Stimulated activated CD4-positive, alpha-beta T cell treated with anti-CD3 and anti-CD28 coated beads, TNF-alpha, amount 100 ng/mL, for 48 hours (primary cell): ENCODE measurements around the gene AP2A2.

Experiments
- DNase-seq, 3 donors: peaks; one replicate each; pipeline ENCODE4 v3.0.0-alpha.2; 2020; ENCODE audit warnings: low read depth in 3 of 3

AP2A2 gene

GRCh38 chr11:996681-997080 lies 71.0 kb downstream of the AP2A2 start:
- no peak for DNase-seq

- DNase-seq: no peak
Measured at GRCh38 chr11:997907-998306, 72.2 kb downstream of the AP2A2 start.

- DNase-seq: no peak
Measured at GRCh38 chr11:999009-999408, 73.3 kb downstream of the AP2A2 start.

- no peak for DNase-seq
Measured at GRCh38 chr11:1000357-1001278, 74.9 kb downstream of the AP2A2 start.

- DNase-seq: no peak
Measured at GRCh38 chr11:1001617-1002405, 76.1 kb downstream of the AP2A2 start.

- DNase-seq: no peak
Measured at GRCh38 chr11:1002406-1002984, 76.8 kb downstream of the AP2A2 start.

- DNase-seq: no peak
Measured at GRCh38 chr11:1003159-1003558, 77.5 kb downstream of the AP2A2 start.

- no peak for DNase-seq
Measured at GRCh38 chr11:1005928-1006327, 80.3 kb downstream of the AP2A2 start.

- no peak for DNase-seq
Measured at GRCh38 chr11:1006762-1007161, 81.1 kb downstream of the AP2A2 start.

- DNase-seq: no peak
Measured at GRCh38 chr11:1007279-1007678, 81.6 kb downstream of the AP2A2 start.

- DNase-seq: no peak
Measured at GRCh38 chr11:1008001-1008802, 82.5 kb downstream of the AP2A2 start.

- no peak for DNase-seq
Measured at GRCh38 chr11:1008803-1009145, 83.1 kb downstream of the AP2A2 start.

- no peak for DNase-seq
Measured at GRCh38 chr11:1009371-1009770, 83.7 kb downstream of the AP2A2 start.

GRCh38 chr11:1009991-1010390 lies 84.3 kb downstream of the AP2A2 start:
- DNase-seq: no peak

GRCh38 chr11:1010551-1011319 lies 85.1 kb downstream of the AP2A2 start:
- no peak for DNase-seq

- no peak for DNase-seq
Measured at GRCh38 chr11:1011320-1011698, 85.6 kb downstream of the AP2A2 start.

- no peak for DNase-seq
Measured at GRCh38 chr11:1012291-1012690, 86.6 kb downstream of the AP2A2 start.

GRCh38 chr11:1012740-1013630 lies 87.3 kb downstream of the AP2A2 start:
- no peak for DNase-seq

GRCh38 chr11:1013631-1013935 lies 87.9 kb downstream of the AP2A2 start:
- DNase-seq: no peak

GRCh38 chr11:1014276-1014675 lies 88.6 kb downstream of the AP2A2 start:
- no peak for DNase-seq
